Fibroblast of upper back skin (primary cell): Measurements from ENCODE around the gene LSM14B.

Experiments
- DNase-seq: peaks from one replicate; pipeline ENCODE4 v3.0.0-alpha.2; 2013

Gene LSM14B

DNA sequence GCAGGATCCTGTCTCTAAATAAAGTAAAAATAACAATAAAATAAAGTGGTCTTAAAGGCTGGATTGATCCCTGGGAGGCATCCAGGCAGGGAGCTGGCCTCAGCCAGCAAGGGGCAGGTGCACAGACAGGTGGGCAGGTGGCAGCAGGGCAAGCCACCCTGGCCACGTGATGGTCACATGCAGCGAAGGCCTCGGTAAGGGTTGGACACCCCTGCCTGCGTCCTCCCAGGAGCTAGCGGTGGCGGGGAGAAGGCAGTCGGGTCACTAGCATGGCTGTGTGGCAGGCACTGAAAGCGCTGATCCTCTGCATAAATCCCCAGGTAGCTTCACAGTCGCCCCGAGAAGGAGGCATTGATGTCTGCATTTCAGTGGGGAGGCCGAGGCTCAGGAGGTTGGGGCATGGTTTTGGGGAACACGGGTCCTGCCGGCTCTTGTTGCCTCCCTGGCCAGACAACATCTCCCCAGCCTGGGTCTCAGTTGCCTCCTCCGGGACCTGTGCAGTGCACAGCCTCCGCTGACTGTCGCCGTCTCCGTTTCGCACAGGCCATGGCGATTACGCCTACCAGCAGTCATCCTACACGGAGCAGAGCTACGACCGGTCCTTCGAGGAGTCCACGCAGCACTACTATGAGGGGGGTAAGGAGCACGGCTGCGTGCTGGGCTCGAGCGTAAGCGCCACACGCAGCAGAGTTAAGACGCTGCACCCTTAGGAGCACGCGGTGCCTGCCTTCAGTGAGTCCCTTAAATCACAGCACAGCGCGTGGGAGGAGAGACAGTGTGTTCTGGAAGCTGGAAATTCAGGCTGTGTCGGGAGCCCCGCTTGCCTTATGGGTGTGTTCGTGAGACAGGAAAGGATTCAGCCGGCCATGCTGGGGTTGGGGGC lies 42.8 kb downstream of the LSM14B start:
- no peak for DNase-seq

DNA sequence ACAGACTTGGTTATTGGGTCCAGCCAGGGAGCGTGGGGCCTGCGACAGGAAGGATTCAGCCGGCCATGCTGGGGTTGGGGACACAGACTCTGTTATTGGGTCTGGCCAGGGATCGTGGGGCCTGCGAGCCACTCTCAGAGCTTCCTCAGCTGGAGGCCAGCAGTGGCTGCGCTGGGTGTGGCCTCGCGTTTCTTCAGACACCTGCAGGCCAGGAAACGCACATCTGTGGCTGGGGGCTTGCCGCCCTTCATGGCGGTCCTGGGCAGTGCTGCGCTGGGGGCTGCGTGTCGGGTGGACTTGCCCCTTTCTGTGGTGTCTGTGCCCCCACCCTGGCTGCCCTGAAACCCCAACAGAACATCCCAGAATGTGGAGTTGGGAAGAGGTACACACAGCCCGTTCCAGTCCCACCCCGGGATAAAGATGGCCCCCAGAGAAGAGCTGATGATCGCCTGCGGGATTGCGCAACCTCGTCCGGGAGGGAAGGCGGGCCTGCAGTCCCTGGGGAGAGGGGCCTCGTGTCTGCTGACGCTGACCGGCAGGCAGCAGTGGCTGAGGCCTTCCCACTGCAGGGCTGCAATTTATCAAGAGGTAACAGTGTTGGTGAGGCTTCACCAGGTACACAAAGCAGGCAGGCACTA lies 43.6 kb downstream of the LSM14B start:
- DNase-seq: no peak

DNA sequence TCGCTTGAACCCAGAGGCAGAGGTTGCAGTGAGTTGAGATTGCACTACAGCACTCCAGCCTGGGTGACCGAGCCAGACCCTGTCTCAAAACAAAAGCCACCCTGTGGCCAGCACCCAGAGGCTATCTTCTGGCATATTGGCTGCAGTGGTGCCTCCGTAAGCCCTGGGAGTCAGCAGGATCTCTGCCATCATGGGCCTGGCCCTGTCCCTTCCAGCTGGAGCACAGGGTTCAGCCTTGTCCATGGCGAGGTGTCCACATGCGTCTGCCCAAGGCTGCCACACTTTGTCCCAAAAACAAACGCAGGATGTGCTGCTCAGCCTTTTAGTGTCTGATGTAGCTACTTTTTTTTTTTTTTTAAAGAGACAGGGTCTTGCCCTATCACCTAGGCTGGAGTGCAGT lies 45.2 kb downstream of the LSM14B start:
- DNase-seq: no peak

DNA sequence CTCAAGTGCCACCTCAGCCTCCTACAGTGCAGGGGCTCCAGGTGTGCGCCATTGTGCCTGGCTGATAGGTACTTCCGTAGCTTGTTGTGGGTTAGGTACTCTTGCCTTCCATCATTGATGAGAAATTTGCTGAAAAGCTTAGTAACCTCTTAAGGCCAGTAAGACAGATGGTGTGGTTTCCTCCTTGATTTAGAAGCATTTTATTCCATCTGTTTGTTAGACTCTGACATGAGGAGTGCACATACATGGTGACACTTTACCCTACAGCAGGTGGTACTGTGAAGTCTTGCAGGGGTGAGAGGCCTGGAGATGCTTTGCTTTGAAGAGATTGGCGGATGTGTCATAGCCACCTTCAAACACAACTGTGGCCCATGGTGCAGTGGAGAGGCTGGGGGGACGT lies 45.8 kb downstream of the LSM14B start:
- DNase-seq: no peak

DNA sequence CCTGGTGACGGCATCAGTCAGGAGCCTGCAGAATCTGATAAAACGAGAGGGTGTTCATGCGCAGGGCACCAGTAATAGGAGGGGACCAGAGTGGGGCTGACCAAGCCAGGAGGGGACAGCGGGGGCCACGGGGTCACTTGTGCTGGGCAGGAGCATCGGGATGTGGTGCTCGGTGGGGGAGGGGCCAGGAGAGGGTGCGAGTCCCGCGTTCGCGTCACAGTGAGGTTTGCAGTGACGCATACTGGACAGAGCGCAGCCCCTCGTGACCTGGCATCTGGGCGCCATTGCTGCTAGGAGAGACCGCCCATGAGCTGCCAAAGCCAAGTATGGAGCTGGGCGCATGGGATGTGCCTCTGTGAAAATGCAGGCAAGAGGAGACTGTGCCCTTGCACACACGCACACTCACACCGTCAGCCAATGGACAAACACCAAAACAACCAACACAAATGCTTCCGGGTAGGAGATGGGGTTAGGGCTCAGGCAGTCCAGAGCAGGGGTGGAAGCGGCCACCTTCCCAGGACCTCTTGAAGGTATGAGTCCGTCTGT lies 46.7 kb downstream of the LSM14B start:
- DNase-seq: no peak

DNA sequence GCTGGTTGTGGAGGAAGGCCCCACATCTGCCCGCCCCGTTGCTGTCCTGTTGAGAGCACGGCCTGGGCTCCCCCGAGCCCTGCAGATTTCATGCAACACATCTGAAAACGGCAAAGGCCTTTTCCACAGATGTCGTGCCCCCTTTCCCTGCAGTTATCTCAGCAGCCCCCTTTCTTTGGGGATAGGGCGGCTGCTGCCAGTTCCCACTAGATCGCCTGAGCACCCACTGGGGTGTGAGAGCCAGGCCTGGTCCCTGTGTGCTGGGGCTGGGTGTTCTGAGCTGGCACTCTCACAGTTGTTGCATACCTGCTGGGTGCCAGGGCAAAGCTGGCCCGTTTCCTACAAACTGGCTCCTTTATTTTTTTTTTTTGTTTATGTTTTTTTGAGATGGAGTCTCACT lies 48.3 kb downstream of the LSM14B start:
- DNase-seq: no peak

DNA sequence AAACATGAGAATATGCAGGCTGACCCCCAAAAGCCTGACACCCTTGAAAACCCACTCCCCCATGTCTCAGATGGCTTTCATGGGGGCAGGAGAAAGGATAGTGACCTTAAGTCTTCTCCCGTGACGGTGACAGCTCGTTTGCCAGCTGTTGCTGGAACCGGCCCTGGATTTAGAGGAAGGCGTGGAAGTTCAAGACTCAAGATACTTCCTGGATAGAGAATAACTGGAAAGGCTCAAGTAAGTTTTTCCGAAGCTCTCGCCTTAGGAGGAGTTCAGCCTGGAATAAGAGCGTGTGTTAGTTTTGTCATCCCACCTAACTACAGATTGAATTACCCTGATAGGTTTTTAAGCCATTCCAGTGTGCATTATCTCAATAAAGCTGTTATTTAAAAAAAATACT lies 49.0 kb downstream of the LSM14B start:
- DNase-seq: no peak

DNA sequence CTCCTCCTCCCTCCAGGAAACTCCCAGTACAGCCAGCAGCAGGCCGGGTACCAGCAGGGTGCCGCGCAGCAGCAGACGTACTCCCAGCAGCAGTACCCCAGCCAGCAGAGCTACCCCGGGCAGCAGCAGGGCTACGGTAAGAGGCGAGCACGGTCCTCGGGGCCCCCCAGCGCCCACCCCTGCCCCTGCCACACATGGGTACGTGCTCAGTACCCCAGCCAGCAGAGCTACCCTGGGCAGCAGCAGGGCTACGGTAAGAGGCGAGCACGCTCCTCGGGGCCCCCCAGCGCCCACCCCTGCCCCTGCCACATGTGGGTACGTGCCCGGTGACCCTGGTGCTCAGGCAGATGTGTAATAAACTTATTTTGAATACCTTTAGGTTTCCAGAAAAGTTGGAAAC lies 50.4 kb downstream of the LSM14B start:
- DNase-seq: no peak

DNA sequence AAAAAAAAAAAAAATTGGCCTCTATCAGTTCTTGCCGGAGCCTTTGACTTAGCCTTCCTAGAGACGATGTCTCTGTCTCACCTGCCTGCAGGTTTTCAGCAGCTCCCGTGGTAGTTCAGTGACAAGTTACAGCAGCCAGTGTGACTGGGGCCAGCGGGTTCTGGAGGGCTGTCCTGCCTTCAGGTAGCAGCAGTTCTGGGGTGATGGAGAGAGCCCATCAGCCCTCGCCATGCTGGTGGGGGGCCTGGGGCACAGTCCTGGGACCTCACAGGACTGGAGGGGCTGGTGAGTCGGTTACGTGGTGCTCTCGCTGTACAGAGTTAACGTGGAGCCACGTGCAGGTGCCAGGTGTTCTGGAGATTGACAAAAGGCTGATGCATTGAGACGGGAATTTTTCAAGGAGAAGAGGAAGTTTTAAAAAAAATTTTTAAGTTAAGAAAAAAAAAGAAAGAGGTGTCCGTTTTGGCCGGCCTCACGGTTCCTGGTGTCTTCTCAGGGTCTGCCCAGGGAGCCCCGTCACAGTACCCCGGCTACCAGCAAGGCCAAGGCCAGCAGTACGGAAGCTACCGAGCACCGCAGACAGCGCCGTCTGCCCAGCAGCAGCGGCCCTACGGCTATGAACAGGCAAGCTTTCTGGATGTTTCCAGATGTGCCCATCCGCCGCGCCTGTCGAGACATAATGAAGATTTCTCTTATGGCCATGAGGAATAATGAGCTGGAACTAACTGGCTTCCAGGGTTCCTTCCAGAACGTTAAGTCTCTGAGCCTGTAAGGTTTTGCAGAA lies 51.9 kb downstream of the LSM14B start:
- DNase-seq: no peak

DNA sequence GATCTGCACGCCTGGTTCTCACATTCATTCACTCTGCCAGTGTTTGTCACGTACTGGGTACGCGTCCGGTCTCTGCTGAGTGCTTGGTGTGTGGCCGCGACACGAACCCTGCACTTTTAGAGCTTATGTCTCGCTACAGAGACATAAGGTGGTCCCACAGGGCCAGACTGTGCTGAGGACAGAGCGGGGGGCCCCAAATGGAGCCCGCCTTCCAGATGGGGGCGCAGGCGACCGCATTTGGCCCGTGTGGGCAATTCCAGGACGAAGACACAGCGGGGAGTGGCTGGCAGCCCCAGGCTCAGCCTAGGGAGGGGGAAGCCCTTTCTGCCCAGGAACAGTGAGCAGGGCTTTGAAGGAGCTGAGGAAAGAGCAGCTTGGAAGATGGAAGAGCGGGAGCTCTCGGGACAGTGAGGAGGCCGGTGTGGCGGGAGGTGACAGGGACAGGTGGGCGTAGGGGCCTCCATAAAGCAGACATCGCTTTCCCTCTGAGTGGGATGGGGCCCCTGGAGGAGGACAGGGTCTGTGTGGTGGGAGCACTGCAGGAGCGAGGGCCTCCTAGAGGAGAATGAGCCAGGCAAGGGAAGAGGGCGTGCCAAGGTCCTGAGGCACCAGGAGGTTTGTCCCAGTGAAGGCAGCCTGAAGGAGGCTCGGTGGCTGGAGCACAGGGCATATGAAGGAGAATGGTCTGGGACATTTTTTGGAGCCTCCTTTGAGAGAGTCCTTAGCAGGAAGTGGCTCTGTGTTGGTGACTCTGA lies 52.8 kb downstream of the LSM14B start:
- DNase-seq: no peak

DNA sequence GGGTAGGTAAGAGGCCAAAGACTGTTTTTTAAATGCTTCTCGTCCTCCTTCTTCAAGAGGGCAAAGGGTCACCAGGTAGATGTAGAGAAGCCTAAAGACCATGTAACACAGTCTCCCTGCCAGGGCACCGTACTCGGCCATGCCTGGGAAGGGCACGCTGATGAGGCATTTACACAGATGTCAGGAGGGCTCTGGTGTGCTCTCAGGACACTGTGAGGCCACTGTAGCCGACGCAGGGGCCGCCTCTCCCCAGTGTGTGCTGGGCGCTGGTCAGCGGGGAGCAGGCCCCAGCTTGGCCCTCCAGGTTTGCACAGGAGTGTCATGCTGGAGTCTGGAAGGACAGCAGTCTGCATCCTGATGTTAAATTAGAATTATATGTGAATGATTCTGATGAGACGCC lies 53.4 kb downstream of the LSM14B start:
- no peak for DNase-seq

DNA sequence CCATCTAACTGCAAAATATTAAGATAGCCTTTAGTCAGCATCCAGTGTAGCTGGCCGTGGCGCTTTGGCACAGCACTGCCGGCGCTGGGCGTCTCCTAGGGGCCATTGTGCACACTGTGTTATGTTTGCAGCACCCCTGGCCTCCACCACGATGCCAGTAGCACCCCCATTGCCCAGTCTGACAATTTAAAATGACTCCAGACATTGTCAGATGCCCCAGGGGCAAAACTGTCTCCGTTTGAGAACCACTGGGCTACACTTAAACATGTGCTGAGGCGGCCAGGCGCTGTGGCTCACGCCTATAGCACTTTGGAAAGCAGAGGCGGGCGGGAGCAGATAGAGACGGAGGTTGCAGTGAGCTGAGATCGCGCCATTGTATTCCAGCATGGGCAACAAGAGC lies 54.6 kb downstream of the LSM14B start:
- no peak for DNase-seq

DNA sequence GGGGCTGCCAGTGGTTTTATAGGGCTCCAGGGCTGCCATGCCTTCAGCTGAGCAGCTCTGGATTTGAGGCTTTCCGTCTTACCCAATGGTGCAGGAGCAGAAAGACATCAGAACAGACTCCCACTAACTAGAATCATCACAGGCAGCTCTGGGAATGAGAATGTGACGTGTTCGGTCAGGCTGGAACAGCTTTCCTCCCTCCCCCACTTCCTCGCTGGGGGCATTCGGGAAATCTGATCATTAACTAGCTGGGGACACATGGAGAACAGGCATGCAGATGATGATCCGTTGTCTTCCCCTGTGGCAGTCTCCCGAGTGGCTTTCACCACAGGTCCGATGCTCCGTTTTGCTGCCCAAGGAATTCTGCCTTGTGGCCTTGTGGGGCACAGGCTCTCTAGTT lies 55.0 kb downstream of the LSM14B start:
- peak; percentile 23 for DNase-seq

DNA sequence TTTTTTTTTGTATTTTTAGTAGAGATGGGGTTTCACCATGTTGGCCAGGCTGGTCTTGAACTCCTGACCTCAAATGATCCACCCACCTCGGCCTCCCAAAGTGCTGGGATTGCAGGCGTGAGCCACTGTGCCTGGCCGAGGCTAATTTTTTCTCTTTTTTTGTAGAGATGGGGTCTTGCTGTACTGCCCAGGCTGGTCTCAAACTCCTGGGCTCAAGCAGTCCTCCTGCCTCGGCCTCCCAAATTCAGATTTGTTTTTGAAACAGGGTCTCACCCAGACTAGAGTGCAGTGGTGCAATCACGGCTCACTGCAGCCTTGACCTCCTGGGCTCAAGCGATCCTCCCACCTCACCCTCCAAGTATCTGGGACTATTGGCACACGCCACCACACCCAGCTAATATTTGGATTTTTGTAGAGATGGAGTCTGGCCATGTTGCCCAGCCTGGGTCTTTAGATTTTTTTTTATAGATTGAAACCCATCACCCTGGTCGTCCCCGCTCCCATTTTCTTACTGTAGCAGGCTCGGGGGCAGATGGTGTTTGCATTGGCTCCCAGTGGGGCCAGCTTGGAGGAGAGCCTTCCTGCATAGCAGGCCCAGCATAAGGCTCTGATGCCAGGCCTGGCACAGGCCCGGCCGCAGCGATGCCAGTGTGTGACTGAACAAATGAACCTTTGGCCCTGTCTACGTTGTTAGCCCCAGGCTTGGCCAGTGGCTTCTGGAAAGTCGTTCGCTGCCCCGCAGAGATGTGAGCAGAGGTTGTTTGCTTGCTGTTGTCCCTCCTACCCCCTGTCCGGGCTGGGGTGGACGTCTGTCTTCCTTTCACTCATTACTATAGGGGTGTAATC lies 56.3 kb downstream of the LSM14B start:
- DNase-seq: no peak

DNA sequence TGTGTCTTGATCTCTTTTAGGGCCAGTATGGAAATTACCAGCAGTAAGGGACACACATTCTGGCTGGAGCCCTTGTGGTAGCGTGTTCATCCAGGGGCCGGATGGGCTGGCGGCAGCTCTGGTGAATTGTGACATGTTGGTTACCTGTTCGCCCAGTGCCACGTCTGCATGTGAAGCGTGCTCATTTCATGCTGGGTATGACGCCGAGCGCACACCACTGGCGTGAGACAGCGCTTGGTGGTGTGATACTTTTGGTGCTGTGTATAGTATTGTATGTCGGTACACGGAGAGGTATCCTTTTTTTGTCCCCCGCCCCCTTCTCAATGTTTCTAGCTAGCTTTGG lies 56.9 kb downstream of the LSM14B start:
- DNase-seq: no peak

DNA sequence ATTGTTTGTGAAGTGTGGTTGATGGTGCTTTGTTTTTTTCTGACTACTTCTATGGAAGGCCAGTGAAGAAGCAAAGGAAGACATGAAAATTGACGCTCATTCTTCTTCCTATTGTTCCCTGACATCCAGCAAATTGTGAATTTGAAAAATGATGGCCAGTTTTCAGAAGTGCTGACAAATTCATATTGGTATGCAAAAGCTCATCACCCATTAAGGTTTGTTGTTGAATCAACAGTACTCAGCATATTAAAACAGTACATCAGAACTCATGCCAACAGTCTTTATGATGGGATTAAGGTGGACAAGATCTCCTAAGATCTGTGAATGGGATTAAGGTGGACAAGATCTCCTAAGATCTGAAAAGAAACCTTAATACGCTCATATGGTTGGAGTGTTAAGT lies 59.5 kb downstream of the LSM14B start:
- no peak for DNase-seq

DNA sequence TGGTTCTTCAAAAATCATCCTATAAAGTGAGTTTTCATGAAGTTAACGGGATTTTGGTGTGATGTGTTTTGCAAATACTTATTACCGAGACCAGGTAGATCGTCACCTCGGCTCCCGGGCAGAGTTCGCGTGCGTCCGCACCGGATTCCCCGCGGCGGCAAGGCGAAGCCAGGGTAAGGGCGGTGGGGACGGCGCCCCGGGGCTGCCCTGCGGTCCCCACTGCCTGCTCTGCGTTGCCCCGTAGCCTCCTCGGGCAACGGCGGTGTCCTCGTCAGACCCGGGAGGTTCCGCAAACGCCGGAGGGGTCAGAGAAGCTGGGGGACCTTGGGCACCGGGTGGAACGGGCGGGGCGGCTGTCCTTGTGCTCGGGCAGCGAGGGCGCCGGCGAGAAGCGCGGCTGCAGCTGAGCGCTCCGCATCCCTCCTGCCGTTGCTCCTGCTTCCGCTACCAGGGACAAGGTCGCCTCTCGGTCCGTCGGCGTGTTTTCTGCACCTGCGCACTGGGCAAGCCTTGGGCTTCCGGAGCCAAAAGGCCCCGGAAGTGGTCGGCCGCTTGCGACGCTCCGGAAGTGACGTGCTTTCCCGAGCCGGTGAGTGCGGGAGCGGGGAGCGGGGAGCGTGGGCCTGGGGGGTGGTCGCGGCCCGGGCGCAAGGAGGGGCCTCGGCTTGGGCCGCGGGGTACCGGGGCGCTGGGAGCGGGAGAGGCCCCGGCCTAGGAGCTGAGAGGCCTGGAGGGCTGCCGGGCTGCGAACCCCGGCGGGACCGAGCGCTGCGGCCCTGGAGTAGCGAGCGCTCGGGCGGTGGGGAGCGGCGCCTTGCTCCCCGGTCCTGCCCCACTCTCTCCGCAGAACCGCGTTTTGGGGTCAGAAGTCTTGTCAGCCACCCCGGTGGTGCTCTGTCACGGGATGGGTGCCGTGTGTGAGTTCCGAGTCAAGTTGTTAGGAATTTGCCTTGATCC lies 60.5 kb downstream of the LSM14B start, which contains the start of gene MTG2:
TSS of gene MTG2 (plus strand) at position 560 of the 957 bp plus-strand sequence. CDS start 10,393 bp downstream, outside the sequence.
- DNase-seq: peak; percentile 94

DNA sequence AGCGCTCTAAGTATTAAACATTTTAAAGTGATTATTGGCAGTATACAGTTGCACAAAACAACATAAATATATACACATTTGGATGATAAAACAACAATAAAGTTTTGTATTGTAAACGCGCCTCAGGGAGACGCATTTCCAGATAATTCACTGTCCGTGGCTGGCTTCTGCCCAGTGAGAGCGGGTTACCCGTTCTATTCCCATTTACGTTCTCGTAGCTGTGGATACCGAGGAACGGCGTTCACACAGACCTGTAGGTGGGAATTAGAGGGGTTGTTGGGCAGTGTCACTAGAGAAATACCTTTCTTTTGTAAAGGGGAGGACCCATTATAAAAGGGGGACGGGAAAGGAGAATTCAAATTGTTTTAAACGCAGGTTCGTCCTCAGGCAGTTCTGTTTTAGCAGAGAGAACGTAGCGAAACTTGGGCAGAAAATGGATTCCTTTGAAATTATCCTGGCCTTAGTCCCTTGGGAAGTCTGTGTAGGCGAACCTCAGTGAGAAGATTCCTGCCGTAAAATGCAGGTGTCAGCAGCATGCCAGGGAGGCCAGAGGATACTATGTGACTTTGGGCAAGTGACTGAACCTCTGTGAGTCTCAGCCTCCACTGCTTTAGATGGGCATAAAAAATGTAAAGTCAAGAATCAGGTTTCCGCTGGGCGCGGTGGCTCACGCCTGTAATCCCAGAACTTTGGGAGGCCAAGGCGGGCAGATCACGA lies 61.3 kb downstream of the LSM14B start:
- no peak for DNase-seq
